ENCODE results near the gene ANKRD11.
"Not testable (repeated sequence)": the region's sequence is repeated elsewhere in the genome, so short reads cannot be mapped to it uniquely, and the experiment has no call there.

The ANKRD11 gene

GRCh38 chr16:89253548-89254287 lies 236.6 kb downstream of the ANKRD11 start:
- no peak overlapping the region for H3K4me3 ChIP-seq (replicated peaks; ENCODE audit: low read depth, low read length)
- DNase-seq (ENCODE audit: low read depth) = no peak
- no peak for TF ChIP-seq CTCF (IDR thresholded peaks at IDR 0.05; ENCODE audit: low read length, missing control alignments)

GRCh38 chr16:89248196-89248982 lies 242.0 kb downstream of the ANKRD11 start:
- no peak for TF ChIP-seq CTCF (IDR thresholded peaks at IDR 0.05; ENCODE audit: low read length, missing control alignments)
- DNase-seq (ENCODE audit: low read depth) = no peak
- H3K4me3 ChIP-seq (replicated peaks; ENCODE audit: low read depth, low read length) = peak overlapping the region; percentile 48

GRCh38 chr16:89247734-89248075 lies 242.7 kb downstream of the ANKRD11 start:
- H3K4me3 ChIP-seq (replicated peaks; ENCODE audit: low read depth, low read length) = peak overlapping the region; percentile 48
- not testable (repeated sequence) for DNase-seq (ENCODE audit: low read depth)

- DNase-seq (ENCODE audit: low read depth) = peak; percentile 88
- TF ChIP-seq CTCF (IDR thresholded peaks at IDR 0.05; ENCODE audit: low read length, missing control alignments) = no peak
- H3K4me3 ChIP-seq (replicated peaks; ENCODE audit: low read depth, low read length) = peak overlapping the region; percentile 48
Measured at GRCh38 chr16:89246903-89247733, 243.2 kb downstream of the ANKRD11 start.

- no peak for TF ChIP-seq CTCF (IDR thresholded peaks at IDR 0.05; ENCODE audit: low read length, missing control alignments)
- DNase-seq (ENCODE audit: low read depth) = no peak
- peak overlapping the region; percentile 45 for H3K4me3 ChIP-seq (replicated peaks; ENCODE audit: low read depth, low read length)
Measured at GRCh38 chr16:89246383-89246902, 243.9 kb downstream of the ANKRD11 start.

GRCh38 chr16:89244754-89245153 lies 245.6 kb downstream of the ANKRD11 start:
- TF ChIP-seq CTCF (IDR thresholded peaks at IDR 0.05; ENCODE audit: low read length, missing control alignments) = no peak
- no peak overlapping the region for H3K4me3 ChIP-seq (replicated peaks; ENCODE audit: low read depth, low read length)
- no peak for DNase-seq (ENCODE audit: low read depth)

GRCh38 chr16:89244264-89244663 lies 246.1 kb downstream of the ANKRD11 start:
- DNase-seq (ENCODE audit: low read depth); H3K4me3 ChIP-seq (replicated peaks; ENCODE audit: low read depth, low read length): not testable (repeated sequence)

Data from fibroblast of pulmonary artery (primary cell).